NT2/D1 (cell line): ENCODE measurements around the gene DOK6.
"Not testable (repeated sequence)": the region's sequence is repeated elsewhere in the genome, so short reads cannot be mapped to it uniquely, and the experiment has no call there.

Experiments used
- DNase-seq: peaks from one replicate; pipeline ENCODE4 v3.0.0-alpha.2; 2011; ENCODE audit warnings: low read depth, low spot score
- H3K27me3 ChIP-seq: 2 replicates; pipeline ENCODE4 v1.6.0; 2011; ENCODE audit warnings: mild to moderate bottlenecking; ENCODE audit not compliant: insufficient read length, insufficient read depth
- H3K36me3 ChIP-seq: 2 replicates; pipeline ENCODE4 v1.6.1; 2011; ENCODE audit warnings: mild to moderate bottlenecking, low read length, mixed read lengths; ENCODE audit not compliant: insufficient read depth, insufficient read length
- H3K4me1 ChIP-seq: 2 replicates; pipeline ENCODE4 v1.5.1; 2011; ENCODE audit not compliant: insufficient read depth, insufficient read length
- H3K4me3 ChIP-seq: 2 replicates; pipeline ENCODE4 v1.5.1; 2011; ENCODE audit warnings: low read depth; ENCODE audit not compliant: insufficient read length
- H3K9ac ChIP-seq: 2 replicates; pipeline ENCODE4 v1.6.0; 2011; ENCODE audit warnings: low read depth; ENCODE audit not compliant: insufficient read length
- H3K9me3 ChIP-seq: 2 replicates; pipeline ENCODE4 v1.5.1; 2011; ENCODE audit warnings: mild to moderate bottlenecking, low read length; ENCODE audit not compliant: insufficient read depth
- SUZ12 ChIP-seq: IDR thresholded peaks from 2 replicates; pipeline ENCODE4 v1.6.1; 2011; ENCODE audit not compliant: insufficient read length, insufficient read depth; ENCODE audit errors: extremely low read depth
- YY1 ChIP-seq: IDR thresholded peaks from 2 replicates; pipeline ENCODE4 v1.6.1; 2011; ENCODE audit not compliant: insufficient read length, insufficient read depth
- ZNF274 ChIP-seq: IDR thresholded peaks from 2 replicates; pipeline ENCODE4 v1.6.1; 2011; ENCODE audit warnings: mild to moderate bottlenecking, low read depth, low read length

DOK6 gene

GRCh38 chr18:69844656-69845055, 444.0 kb downstream of the DOK6 start:
- H3K4me3 ChIP-seq = no peak overlapping the region
- TF ChIP-seq SUZ12 (no peak), YY1 (no peak), ZNF274 (no peak)
- no peaks in the 10 kb centered on the region for H3K4me1 ChIP-seq
- H3K36me3 ChIP-seq = no peaks in the 10 kb centered on the region
- H3K9me3 ChIP-seq = no peaks in the 10 kb centered on the region
- no peaks in the 10 kb centered on the region for H3K27me3 ChIP-seq
- no peak for DNase-seq
- H3K9ac ChIP-seq = no peak overlapping the region

DNA sequence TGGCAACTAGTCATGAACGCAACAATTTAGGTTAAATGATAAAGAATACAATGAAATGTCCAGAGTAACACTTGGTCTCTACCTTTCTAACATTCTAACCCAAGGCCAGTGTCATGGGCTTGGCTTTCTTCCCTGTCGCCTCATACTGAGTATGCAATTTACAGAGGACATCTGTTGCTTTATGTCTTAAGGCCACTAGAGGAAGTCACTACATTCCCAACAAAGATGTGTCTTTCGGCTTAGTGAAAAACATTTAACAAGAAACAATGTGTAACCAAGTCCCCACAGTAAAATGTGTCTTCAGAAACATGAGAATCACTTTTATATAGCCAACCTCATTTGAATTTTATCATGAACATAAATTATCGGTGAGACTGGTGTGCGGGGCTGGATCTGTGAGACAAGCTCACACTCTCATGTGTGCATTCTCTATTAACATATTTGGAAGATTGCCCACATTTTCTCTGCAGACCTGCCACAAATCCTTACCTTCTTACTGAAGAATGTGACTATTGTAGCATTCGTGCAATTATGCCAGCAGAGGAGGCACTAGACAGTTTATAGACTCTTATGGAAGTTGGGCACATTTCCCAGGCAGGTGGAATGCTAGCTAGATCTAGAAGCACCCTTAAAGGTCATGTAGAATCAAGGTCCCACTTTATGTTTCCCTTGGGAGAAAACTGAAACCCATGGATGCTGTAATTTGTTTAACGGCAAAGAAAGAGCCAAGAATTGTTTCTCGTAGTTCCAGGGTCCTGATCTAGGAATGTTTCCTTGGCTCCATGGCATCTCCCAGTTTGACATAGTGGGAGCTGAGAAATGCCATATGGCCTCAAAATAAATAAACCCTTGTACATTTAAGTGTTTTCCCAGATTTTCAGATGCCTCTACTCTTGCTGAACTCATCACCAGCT, 445.2 kb downstream of the DOK6 start:
- no peak for DNase-seq
- Histone ChIP-seq H3K9me3 (no peaks in the 10 kb centered on the region), H3K4me3 (no peak overlapping the region), H3K4me1 (no peaks in the 10 kb centered on the region), H3K27me3 (no peaks in the 10 kb centered on the region), H3K9ac (no peak overlapping the region), H3K36me3 (no peaks in the 10 kb centered on the region)
- TF ChIP-seq SUZ12 = no peak
- TF ChIP-seq YY1 = no peak
- TF ChIP-seq ZNF274 = no peak

GRCh38 chr18:69853051-69853450, 452.4 kb downstream of the DOK6 start:
- no peak for DNase-seq
- no peak overlapping the region for H3K4me3 ChIP-seq
- TF ChIP-seq YY1 = no peak
- TF ChIP-seq SUZ12 = no peak
- no peak for TF ChIP-seq ZNF274

GRCh38 chr18:69854455-69854854, 453.8 kb downstream of the DOK6 start:
- no peak for DNase-seq
- H3K36me3 ChIP-seq = no peaks in the 10 kb centered on the region
- H3K9me3 ChIP-seq = no peaks in the 10 kb centered on the region
- no peaks in the 10 kb centered on the region for H3K27me3 ChIP-seq
- no peaks in the 10 kb centered on the region for H3K4me1 ChIP-seq
- H3K9ac ChIP-seq = no peak overlapping the region
- H3K4me3 ChIP-seq = no peak overlapping the region
- TF ChIP-seq YY1 (no peak), SUZ12 (no peak), ZNF274 (no peak)

More at GRCh38 chr18:69853051-69853450, 452.4 kb downstream of the DOK6 start:
- H3K9ac ChIP-seq = no peak overlapping the region
- H3K9me3 ChIP-seq = no peaks in the 10 kb centered on the region
- no peaks in the 10 kb centered on the region for H3K36me3 ChIP-seq
- no peaks in the 10 kb centered on the region for H3K27me3 ChIP-seq
- no peaks in the 10 kb centered on the region for H3K4me1 ChIP-seq

DNA sequence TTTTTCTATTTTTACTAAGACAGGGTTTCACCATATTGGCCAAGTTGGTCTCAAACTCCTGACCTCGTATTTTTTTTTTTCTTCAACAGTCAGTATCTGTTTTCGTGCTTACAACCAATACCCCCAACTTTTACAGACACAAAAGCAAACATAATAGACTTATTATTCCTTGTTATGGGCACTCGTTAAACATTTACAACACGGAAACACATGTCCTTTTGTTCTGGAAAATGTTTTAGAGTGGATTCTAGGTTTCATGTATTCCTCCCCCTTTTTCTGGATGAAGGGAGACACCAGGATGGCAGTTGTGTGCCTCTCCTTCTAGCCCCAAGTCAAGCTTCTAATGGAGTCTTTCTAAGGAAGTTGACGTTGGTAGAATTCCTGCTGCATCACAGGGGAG, 458.2 kb downstream of the DOK6 start:
- Histone ChIP-seq H3K9ac (no peak overlapping the region), H3K36me3 (no peaks in the 10 kb centered on the region), H3K4me1 (no peaks in the 10 kb centered on the region), H3K9me3 (no peaks in the 10 kb centered on the region), H3K4me3 (no peak overlapping the region), H3K27me3 (no peaks in the 10 kb centered on the region)
- TF ChIP-seq SUZ12 = no peak
- no peak for TF ChIP-seq ZNF274
- TF ChIP-seq YY1 = no peak
- no peak for DNase-seq

- H3K4me3 ChIP-seq, H3K4me1 ChIP-seq, H3K27me3 ChIP-seq, H3K36me3 ChIP-seq, H3K9me3 ChIP-seq, H3K9ac ChIP-seq, DNase-seq: not testable (repeated sequence)
These were observed 464.1 kb downstream of the DOK6 start for GRCh38 chr18:69864802-69865201.

DNA sequence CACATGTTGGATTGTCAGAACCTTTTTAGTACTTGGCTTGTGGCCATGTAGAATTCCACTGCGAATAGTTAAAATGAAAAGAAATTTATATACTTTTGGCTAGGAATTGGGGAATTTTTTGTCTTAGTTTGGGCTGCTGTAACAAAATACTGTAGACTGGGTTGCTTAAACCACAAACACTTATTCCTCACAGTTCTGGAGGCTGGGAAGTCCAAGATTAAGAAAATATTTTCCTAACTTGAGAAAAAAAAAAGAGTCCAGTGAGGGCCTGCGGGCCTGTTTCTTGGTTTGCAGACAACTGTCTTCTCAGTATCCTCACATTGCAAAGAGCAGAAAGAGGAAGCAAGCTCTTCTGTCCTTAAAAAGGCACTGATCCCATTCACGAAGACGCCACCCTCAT, 465.1 kb downstream of the DOK6 start:
- Histone ChIP-seq H3K4me1 (no peaks in the 10 kb centered on the region), H3K9ac (no peak overlapping the region), H3K36me3 (no peaks in the 10 kb centered on the region), H3K9me3 (no peaks in the 10 kb centered on the region), H3K27me3 (no peaks in the 10 kb centered on the region), H3K4me3 (no peak overlapping the region)
- no peak for TF ChIP-seq SUZ12
- DNase-seq = no peak
